Vagina (tissue), 2 donors: ENCODE data around the gene LDLRAD1. TPM values are rescaled to one million over a fixed set of nuclear protein-coding genes. Genes with fewer than 3 reads are reported as not detected.

Experiments used
- DNase-seq, 2 donors: peaks; one replicate each; pipeline ENCODE4 v3.0.0-alpha.2; 2017; ENCODE audit errors: extremely low spot score in 2 of 2
- H3K27ac ChIP-seq: fragments of 200-600 bp; sonication (generic); one replicate; pipeline ENCODE4 v1.5.1; 2019
- H3K27me3 ChIP-seq: fragments of 200-600 bp; sonication (generic); one replicate; pipeline ENCODE4 v1.5.1; 2019
- H3K36me3 ChIP-seq, 2 donors: fragments of 200-600 bp; sonication (generic); one replicate each; pipeline ENCODE4 v1.5.1; 2017 to 2019
- H3K4me1 ChIP-seq: fragments of 200-600 bp; sonication (generic); one replicate; pipeline ENCODE4 v1.5.1; 2019
- H3K4me3 ChIP-seq, 2 donors: fragments of 200-600 bp; sonication (generic); 1 replicate in 1 of 2; 2 replicates in 1 of 2; pipeline ENCODE4 v1.5.1; 2016 to 2019
- H3K9me3 ChIP-seq: fragments of 200-600 bp; sonication (generic); one replicate; pipeline ENCODE4 v1.5.1; 2019
- CTCF ChIP-seq, 3 experiments: fragments of 450-650 bp in 2 of 3; fragments of 200-600 bp in 1 of 3; sonication (generic) in 1 of 3; IDR thresholded peaks; one replicate each; pipeline ENCODE4 v1.5.1; 2017 to 2019; ENCODE audit warnings: antibody characterized with exemption in 3 of 3, mild to moderate bottlenecking in 2 of 3, moderate library complexity in 2 of 3
- POLR2A ChIP-seq, 2 donors: fragments of 450-650 bp; IDR thresholded peaks; one replicate each; pipeline ENCODE4 v1.6.1; 2017; ENCODE audit warnings: antibody characterized with exemption in 2 of 2, mild to moderate bottlenecking in 2 of 2, moderate library complexity in 2 of 2
- POLR2AphosphoS5 ChIP-seq, 2 donors: sonication (generic); formaldehyde crosslinking; IDR thresholded peaks; one replicate each; pipeline ENCODE4 v1.9.0; 2017; ENCODE audit warnings: antibody characterized with exemption in 2 of 2, mild to moderate bottlenecking in 2 of 2, low read depth in 1 of 2; ENCODE audit not compliant: insufficient read depth in 1 of 2
- intact Hi-C: fragments of 100-400 bp; cut with DNase I; formaldehyde crosslinking; loops from one replicate; pipeline ENCODE4 v1.15.1; 2023
- total RNA-seq: library from RNA; depleted of rRNA; stranded (reverse); fragments of >200 nt; gene quantifications from one replicate; pipeline ENCODE4 v1.2.3, GENCODE V29; 2016

Gene LDLRAD1
- total RNA-seq, 1 donor from 2014 or later: not detected

GRCh38 chr1:53968125-53968513, 49.9 kb downstream of the LDLRAD1 start:
- Histone ChIP-seq H3K27ac (no peak overlapping the region), H3K9me3 (no peaks in the 10 kb centered on the region), H3K27me3 (no peaks in the 10 kb centered on the region), H3K4me3 (no peak overlapping the region), H3K4me1 (no peaks in the 10 kb centered on the region), H3K36me3 (peaks cover 0 to 56% of the 10 kb centered on the region in 2 donors)
- DNase-seq: no peak
- intact Hi-C loops: no loop called here
- TF ChIP-seq POLR2A (IDR thresholded peaks at IDR 0.05) (no peak), POLR2AphosphoS5 (IDR thresholded peaks at IDR 0.05; ENCODE audit: insufficient read depth in 1 of 2, low read depth in 1 of 2) (no peak), CTCF (IDR thresholded peaks at IDR 0.05) (no peak)

GRCh38 chr1:53967409-53968124, 50.4 kb downstream of the LDLRAD1 start:
- Histone ChIP-seq H3K27ac (no peak overlapping the region), H3K4me1 (no peaks in the 10 kb centered on the region), H3K36me3 (peaks cover 0 to 62% of the 10 kb centered on the region in 2 donors), H3K9me3 (no peaks in the 10 kb centered on the region), H3K27me3 (no peaks in the 10 kb centered on the region), H3K4me3 (no peak overlapping the region)
- no peak for DNase-seq
- intact Hi-C loops: no loop called here
- TF ChIP-seq POLR2AphosphoS5 (IDR thresholded peaks at IDR 0.05; ENCODE audit: insufficient read depth in 1 of 2, low read depth in 1 of 2) (no peak), POLR2A (IDR thresholded peaks at IDR 0.05) (no peak), CTCF (IDR thresholded peaks at IDR 0.05) (no peak)

GRCh38 chr1:53966794-53967193, 51.2 kb downstream of the LDLRAD1 start:
- DNase-seq: no peak
- TF ChIP-seq POLR2A (IDR thresholded peaks at IDR 0.05) (no peak), CTCF (IDR thresholded peaks at IDR 0.05) (no peak), POLR2AphosphoS5 (IDR thresholded peaks at IDR 0.05; ENCODE audit: insufficient read depth in 1 of 2, low read depth in 1 of 2) (no peak)
- H3K36me3 ChIP-seq: peaks cover 0 to 69% of the 10 kb centered on the region in 2 donors

GRCh38 chr1:53964109-53964508, 53.9 kb downstream of the LDLRAD1 start:
- H3K4me3 ChIP-seq: no peak overlapping the region
- H3K4me1 ChIP-seq: no peaks in the 10 kb centered on the region
- no peaks in the 10 kb centered on the region for H3K27me3 ChIP-seq
- TF ChIP-seq POLR2A (IDR thresholded peaks at IDR 0.05) (no peak), CTCF (IDR thresholded peaks at IDR 0.05) (no peak), POLR2AphosphoS5 (IDR thresholded peaks at IDR 0.05; ENCODE audit: insufficient read depth in 1 of 2, low read depth in 1 of 2) (no peak)
- no peak for DNase-seq
- H3K27ac ChIP-seq: no peak overlapping the region
- H3K36me3 ChIP-seq: peaks cover 2 to 77% of the 10 kb centered on the region in 2 donors
- intact Hi-C loops: no loop called here
- no peaks in the 10 kb centered on the region for H3K9me3 ChIP-seq

More at GRCh38 chr1:53966794-53967193, 51.2 kb downstream of the LDLRAD1 start:
- Histone ChIP-seq H3K4me3 (no peak overlapping the region), H3K27ac (no peak overlapping the region), H3K4me1 (no peaks in the 10 kb centered on the region), H3K27me3 (no peaks in the 10 kb centered on the region), H3K9me3 (no peaks in the 10 kb centered on the region)
- intact Hi-C loops: no loop called here

- no peaks in the 10 kb centered on the region for H3K27me3 ChIP-seq
- H3K36me3 ChIP-seq: peaks cover 2 to 76% of the 10 kb centered on the region in 2 donors
- no peak for TF ChIP-seq CTCF (IDR thresholded peaks at IDR 0.05)
- no peak for TF ChIP-seq POLR2AphosphoS5 (IDR thresholded peaks at IDR 0.05; ENCODE audit: insufficient read depth in 1 of 2, low read depth in 1 of 2)
- no peak for TF ChIP-seq POLR2A (IDR thresholded peaks at IDR 0.05)
- no peak for DNase-seq
- intact Hi-C loops: no loop called here
- H3K4me1 ChIP-seq: no peaks in the 10 kb centered on the region
- no peak overlapping the region for H3K4me3 ChIP-seq
- H3K9me3 ChIP-seq: no peaks in the 10 kb centered on the region
- no peak overlapping the region for H3K27ac ChIP-seq
Observed at GRCh38 chr1:53963460-53963859, 54.5 kb downstream of the LDLRAD1 start.
